ENCODE data around the gene LYPD6B. TPM values are rescaled to one million over a fixed set of nuclear protein-coding genes. Genes with fewer than 3 reads are reported as not detected.

Gene LYPD6B
- total RNA-seq, 1 experiment from 2014 or later, result 2.0 TPM

DNA sequence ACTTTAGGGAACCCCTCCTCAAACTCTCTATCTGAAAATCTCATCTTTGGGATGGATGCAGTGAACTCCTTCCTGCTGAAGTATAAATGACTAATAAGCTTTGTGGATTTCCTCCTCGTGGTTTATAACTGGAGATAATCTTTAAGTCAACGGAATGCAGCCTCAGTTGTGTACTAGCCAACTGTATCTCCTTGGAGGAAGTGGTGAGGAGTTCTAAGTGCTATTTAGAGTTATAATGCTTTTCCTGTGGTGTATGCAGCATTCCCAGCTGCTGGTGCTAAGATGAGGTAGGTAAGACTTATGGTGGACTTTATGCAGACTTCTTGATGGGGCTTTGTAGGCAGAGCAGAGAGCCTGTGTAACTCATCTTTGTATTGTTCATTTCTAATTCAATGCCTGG, 90.9 kb downstream of the LYPD6B start:
- Mint-ChIP-seq H3K27me3 (ENCODE audit: low read depth) (peaks cover 6% of the 10 kb centered on the region), H3K27ac (no peak overlapping the region), H3K4me3 (no peak overlapping the region), H3K36me3 (ENCODE audit: insufficient read depth in 1 of 3, low read depth in 3 of 3) (no peaks in the 10 kb centered on the region), H3K9me3 (no peaks in the 10 kb centered on the region), H3K4me1 (peaks cover 13 to 19% of the 10 kb centered on the region in 2 experiments)
- WGBS (ENCODE audit: extremely low coverage, insufficient read length, low lambda C conversion rate), result no CpG with 5 or more reads among the region's 2 CpGs
- no peak overlapping the region for H3K56ac ChIP-seq (ENCODE audit: insufficient read length, low read depth, low read length)
- TF ChIP-seq, protein P1, sequence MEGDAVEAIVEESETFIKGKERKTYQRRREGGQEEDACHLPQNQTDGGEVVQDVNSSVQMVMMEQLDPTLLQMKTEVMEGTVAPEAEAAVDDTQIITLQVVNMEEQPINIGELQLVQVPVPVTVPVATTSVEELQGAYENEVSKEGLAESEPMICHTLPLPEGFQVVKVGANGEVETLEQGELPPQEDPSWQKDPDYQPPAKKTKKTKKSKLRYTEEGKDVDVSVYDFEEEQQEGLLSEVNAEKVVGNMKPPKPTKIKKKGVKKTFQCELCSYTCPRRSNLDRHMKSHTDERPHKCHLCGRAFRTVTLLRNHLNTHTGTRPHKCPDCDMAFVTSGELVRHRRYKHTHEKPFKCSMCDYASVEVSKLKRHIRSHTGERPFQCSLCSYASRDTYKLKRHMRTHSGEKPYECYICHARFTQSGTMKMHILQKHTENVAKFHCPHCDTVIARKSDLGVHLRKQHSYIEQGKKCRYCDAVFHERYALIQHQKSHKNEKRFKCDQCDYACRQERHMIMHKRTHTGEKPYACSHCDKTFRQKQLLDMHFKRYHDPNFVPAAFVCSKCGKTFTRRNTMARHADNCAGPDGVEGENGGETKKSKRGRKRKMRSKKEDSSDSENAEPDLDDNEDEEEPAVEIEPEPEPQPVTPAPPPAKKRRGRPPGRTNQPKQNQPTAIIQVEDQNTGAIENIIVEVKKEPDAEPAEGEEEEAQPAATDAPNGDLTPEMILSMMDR (conservative IDR thresholded peaks at IDR 0.05), result no peak
- H3K79me2 ChIP-seq (ENCODE audit: insufficient read depth, low read length), result no peaks in the 10 kb centered on the region
- H2BK20ac ChIP-seq (ENCODE audit: low read depth, low read length, poor library complexity, severe bottlenecking), result no peak overlapping the region
- H3T11ph ChIP-seq (ENCODE audit: low read length), result no peak overlapping the region
- no peak overlapping the region for H2BK12ac ChIP-seq (ENCODE audit: insufficient read length, low read depth, low read length)
- no peak overlapping the region for H2AK5ac ChIP-seq (ENCODE audit: insufficient read length, low read length)
- H3K9me3 ChIP-seq (ENCODE audit: control insufficient read depth, low read depth, low read length), result no peaks in the 10 kb centered on the region
- DNase-seq, result no peak
- no peak overlapping the region for H3K23ac ChIP-seq (ENCODE audit: insufficient read length, low read depth, low read length)
- no peak overlapping the region for H3K14ac ChIP-seq (ENCODE audit: insufficient read depth, low read length)
- H4K8ac ChIP-seq (replicated peaks; ENCODE audit: insufficient read length, low read depth, low read length), result no peak overlapping the region
- no peak overlapping the region for H3K4me2 ChIP-seq (ENCODE audit: insufficient read depth, insufficient read length, low read length)
- H3K27me3 ChIP-seq (ENCODE audit: insufficient read depth, low read length), result no peaks in the 10 kb centered on the region
- H3K9ac ChIP-seq (ENCODE audit: extremely low read depth, insufficient read length, low read length), result no peak overlapping the region
- H4K5ac ChIP-seq (ENCODE audit: insufficient read length, low read depth, low read length), result no peak overlapping the region
- H2BK15ac ChIP-seq (ENCODE audit: low read depth, low read length), result no peak overlapping the region
- no peak overlapping the region for H2BK120ac ChIP-seq (ENCODE audit: low read depth, low read length, poor library complexity, severe bottlenecking)
- H3K23me2 ChIP-seq (ENCODE audit: insufficient read length, low read depth, low read length, poor library complexity, severe bottlenecking), result no peaks in the 10 kb centered on the region
- no peaks in the 10 kb centered on the region for H4K20me1 ChIP-seq (ENCODE audit: control insufficient read depth, insufficient read depth, insufficient read length)
- H2BK5ac ChIP-seq (ENCODE audit: insufficient read length, low read length), result no peak overlapping the region
- no peak overlapping the region for H3K27ac ChIP-seq (ENCODE audit: insufficient read length, low read depth, low read length)
- H3K79me1 ChIP-seq (ENCODE audit: insufficient read depth, low read depth, low read length, poor library complexity, severe bottlenecking), result no peaks in the 10 kb centered on the region
- H3K18ac ChIP-seq (ENCODE audit: insufficient read length, low read depth, low read length), result no peak overlapping the region
- no peak overlapping the region for H2AFZ ChIP-seq (ENCODE audit: low read length)
- H3K4ac ChIP-seq (ENCODE audit: low read depth, low read length), result no peak overlapping the region
- H3K4me1 ChIP-seq (ENCODE audit: insufficient read depth, low read length), result no peaks in the 10 kb centered on the region; the same call in 1 of the 2 replicates
- H4K91ac ChIP-seq (ENCODE audit: insufficient read length, low read depth, low read length), result no peak overlapping the region

Data from H9 (cell line).